NCI-H748 treated with DMSO at 0.1 percent for 48 hours (cell line): ENCODE data around the gene TSPAN32.

Experiments used
- DNase-seq: peaks from one replicate; lab custom pipeline; 2025; lab: John Stamatoyannopoulos, UW

TSPAN32 gene

GRCh38 chr11:2301631-2302305 is at the start of gene TSPAN32, which contains the start of gene C11orf21:
Gene TSPAN32, plus strand, starts transcription at chr11:2302013. Its CDS starts 137 bp downstream, at chr11:2302150.
Gene C11orf21, minus strand, starts transcription at chr11:2301918. Its CDS starts 110 bp downstream, at chr11:2301808.
- no peak for DNase-seq

GRCh38 chr11:2252018-2252417 is 49.8 kb upstream of the TSPAN32 start:
- no peak for DNase-seq

- DNase-seq, result no peak
These were observed 45.4 kb upstream of the TSPAN32 start for GRCh38 chr11:2256293-2256913.

- no peak for DNase-seq
These were observed 44.7 kb upstream of the TSPAN32 start for GRCh38 chr11:2256951-2257700.

GRCh38 chr11:2258501-2259465 is 43.0 kb upstream of the TSPAN32 start:
- no peak for DNase-seq

- no peak for DNase-seq
These were observed 42.4 kb upstream of the TSPAN32 start for GRCh38 chr11:2259466-2259830.

- no peak for DNase-seq
These were observed 41.8 kb upstream of the TSPAN32 start for GRCh38 chr11:2259897-2260451.

- DNase-seq, result no peak
These were observed 41.1 kb upstream of the TSPAN32 start for GRCh38 chr11:2260491-2261364.

GRCh38 chr11:2261436-2262230 is 40.2 kb upstream of the TSPAN32 start:
- no peak for DNase-seq

- DNase-seq, result no peak
These were observed 39.3 kb upstream of the TSPAN32 start for GRCh38 chr11:2262301-2263070.

GRCh38 chr11:2263071-2263565 is 38.7 kb upstream of the TSPAN32 start:
- no peak for DNase-seq

GRCh38 chr11:2263724-2264360 is 38.0 kb upstream of the TSPAN32 start:
- no peak for DNase-seq

GRCh38 chr11:2264366-2265053 is 37.3 kb upstream of the TSPAN32 start:
- no peak for DNase-seq

- no peak for DNase-seq
These were observed 36.4 kb upstream of the TSPAN32 start for GRCh38 chr11:2265396-2265795.

- DNase-seq, result no peak
These were observed 35.8 kb upstream of the TSPAN32 start for GRCh38 chr11:2265854-2266585.

- DNase-seq, result no peak
These were observed 35.1 kb upstream of the TSPAN32 start for GRCh38 chr11:2266586-2267305.
